Retinal pigment epithelial cell (primary cell): ENCODE results near the gene BAZ2B.

Experiments
- DNase-seq: peaks from one replicate; pipeline ENCODE4 v3.0.0-alpha.2; 2010; ENCODE audit warnings: low read depth
- H3K4me3 ChIP-seq: 2 replicates; pipeline ENCODE4 v1.5.1; 2011; ENCODE audit warnings: mild to moderate bottlenecking, low read length, control low read depth, moderate library complexity
- CTCF ChIP-seq: conservative IDR thresholded peaks from 2 replicates; pipeline ENCODE4 v1.5.1; 2011; ENCODE audit warnings: low read depth, low read length, control low read depth, inconsistent platforms

The BAZ2B gene

GRCh38 chr2:159297042-159297707, 319.2 kb downstream of the BAZ2B start:
- TF ChIP-seq CTCF = no peak
- no peak for DNase-seq
- no peak overlapping the region for H3K4me3 ChIP-seq

- no peak overlapping the region for H3K4me3 ChIP-seq
- DNase-seq = no peak
- TF ChIP-seq CTCF = no peak
Observed at GRCh38 chr2:159292157-159292556, 324.2 kb downstream of the BAZ2B start.

GRCh38 chr2:159290289-159290907, 325.9 kb downstream of the BAZ2B start:
- H3K4me3 ChIP-seq = no peak overlapping the region
- no peak for TF ChIP-seq CTCF
- no peak for DNase-seq

GRCh38 chr2:159287733-159288132, 328.6 kb downstream of the BAZ2B start:
- TF ChIP-seq CTCF = no peak
- no peak for DNase-seq
- H3K4me3 ChIP-seq = no peak overlapping the region

- peak overlapping the region; percentile 81 for H3K4me3 ChIP-seq
- TF ChIP-seq CTCF = no peak
- DNase-seq = peak; percentile 75
Observed at GRCh38 chr2:159286709-159287441, 329.5 kb downstream of the BAZ2B start.

- peak; percentile 53 for DNase-seq
- no peak for TF ChIP-seq CTCF
- peak within 1 kb of the TSS; percentile 81 for H3K4me3 ChIP-seq
Observed at GRCh38 chr2:159285929-159286708, 330.2 kb downstream of the BAZ2B start, which contains the start of gene WDSUB1. WDSUB1 (minus strand) TSS chr2:159286703; CDS start chr2:159283069, 3,634 bp downstream.
